H1 (cell line): ENCODE results near the gene HLX. TPM values are rescaled to one million over a fixed set of nuclear protein-coding genes. Genes with fewer than 3 reads are reported as not detected.

Experiments used
- ASH2L ChIP-seq: fragments of 200-600, 300-600 bp; sonication (generic); IDR thresholded peaks from one replicate; pipeline ENCODE4 v1.7.1; 2017; ENCODE audit warnings: low read length
- polyA plus RNA-seq, 7 experiments: library from polyadenylated mRNA; depleted of rRNA in 3 of 7; stranded (reverse) in 5 of 7; unstranded in 2 of 7; fragments of >200 nt in 5 of 7; fragments of 200-250 nt in 2 of 7; gene quantifications; 1 replicate in 5 of 7; 2 replicates in 1 of 7; 4 replicates in 1 of 7; pipeline versions ENCODE4 v1.2.1 to v1.2.3, GENCODE V29; 2011 to 2013; ENCODE audit warnings: missing spikeins in 2 of 7, mixed read lengths in 2 of 7
- total RNA-seq: library from RNA; stranded (reverse); fragmentation: NEBNext Ultra II Directional; extraction: Animal tissue kit (Norgen Biotek cat#: 25700); gene quantifications from 2 replicates; pipeline ENCODE4 v1.2.1, GENCODE V29; 2021

The HLX gene
- total and polyA plus RNA-seq, 2 of the 8 experiments (the other 6 are each of a cell fraction or from before 2014, with no cell fraction given): 0.11 to 0.30 TPM

- TF ChIP-seq ASH2L: peak; percentile 93
Observed at GRCh38 chr1:220877377-220878095, 1.7 kb upstream of the HLX start (continued).
